ENCODE data around the gene MBD5.
"Not testable (repeated sequence)": the region's sequence is repeated elsewhere in the genome, so short reads cannot be mapped to it uniquely, and the experiment has no call there.

DNA sequence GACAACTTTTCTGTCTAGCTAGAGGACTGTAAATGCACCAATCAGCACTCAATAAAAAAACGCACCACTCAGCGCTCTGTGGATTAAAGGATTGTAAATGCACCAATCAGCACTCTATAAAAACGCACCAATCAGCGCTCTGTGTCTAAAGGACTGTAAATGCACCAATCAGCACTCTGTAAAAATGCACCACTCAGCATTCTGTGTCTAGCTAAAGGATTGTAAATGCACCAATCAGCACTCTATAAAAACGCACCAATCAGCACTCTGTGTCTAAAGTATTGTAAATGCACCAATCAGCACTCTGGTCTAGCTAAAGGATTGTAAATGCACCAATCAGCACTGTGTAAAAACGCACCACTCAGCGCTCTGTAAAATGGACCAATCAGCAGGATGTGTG lies 25.9 kb upstream of the MBD5 start:
- not testable (repeated sequence) for TF ChIP-seq ZNF274 (IDR thresholded peaks at IDR 0.05; ENCODE audit: low read depth, low read length); YY1 (IDR thresholded peaks at IDR 0.05; ENCODE audit: insufficient read depth, insufficient read length)

Data from NT2/D1 (cell line).